ENCODE data around the gene MLH3.
A peak's percentile ranks its signal among the peaks of the same experiment; 100 is the strongest.
"Not testable (repeated sequence)": the region's sequence is repeated elsewhere in the genome, so short reads cannot be mapped to it uniquely, and the experiment has no call there.

Gene MLH3

DNA sequence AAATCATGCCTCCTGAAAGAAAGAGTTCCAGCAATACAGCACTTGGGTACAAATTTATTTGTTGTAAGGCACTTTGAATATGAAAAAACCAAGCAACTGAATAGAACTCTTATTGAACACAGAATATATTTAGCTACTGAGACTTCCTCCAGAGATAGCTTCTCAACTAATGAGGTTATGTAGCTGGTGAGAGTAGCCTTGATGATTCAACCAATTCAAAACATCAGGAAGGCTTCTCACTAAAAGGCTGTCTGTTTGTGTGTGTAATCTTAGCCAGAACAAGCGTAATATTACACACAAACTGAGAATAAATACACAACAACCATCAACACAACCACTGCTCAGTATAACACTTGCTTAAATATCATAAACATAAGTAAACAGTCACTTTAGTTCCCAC lies 28.2 kb downstream of the MLH3 start:
- no peak for DNase-seq

- no peak for DNase-seq
These were observed 28.6 kb downstream of the MLH3 start for GRCh38 chr14:75022655-75023054.

DNA sequence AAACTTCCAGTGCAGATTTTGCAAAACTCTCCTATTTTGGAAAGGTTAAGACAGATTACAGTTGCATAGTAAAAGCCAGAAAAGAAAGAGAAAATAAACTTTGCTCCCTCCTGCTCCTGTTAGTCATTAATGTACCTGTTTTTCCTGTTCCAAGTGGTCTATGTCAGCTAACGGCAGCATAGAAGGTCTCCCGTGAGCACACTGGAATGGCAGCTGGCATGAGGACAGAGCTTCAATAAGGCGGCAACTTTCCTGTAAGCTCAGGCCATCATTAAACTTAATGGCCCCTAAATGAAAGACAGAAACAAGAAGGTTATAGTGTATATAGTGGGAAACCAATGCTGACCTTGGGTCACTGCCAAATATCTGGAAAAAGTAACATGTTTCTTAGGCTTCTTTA lies 32.6 kb downstream of the MLH3 start:
- no peak for DNase-seq

GRCh38 chr14:75016815-75017214 lies 34.5 kb downstream of the MLH3 start:
- DNase-seq, result no peak

GRCh38 chr14:75015496-75015895 lies 35.8 kb downstream of the MLH3 start:
- DNase-seq, result no peak

- DNase-seq, result no peak
These were observed 38.0 kb downstream of the MLH3 start for GRCh38 chr14:75013290-75013689.

GRCh38 chr14:75011356-75011994 lies 39.8 kb downstream of the MLH3 start:
- no peak for DNase-seq

DNA sequence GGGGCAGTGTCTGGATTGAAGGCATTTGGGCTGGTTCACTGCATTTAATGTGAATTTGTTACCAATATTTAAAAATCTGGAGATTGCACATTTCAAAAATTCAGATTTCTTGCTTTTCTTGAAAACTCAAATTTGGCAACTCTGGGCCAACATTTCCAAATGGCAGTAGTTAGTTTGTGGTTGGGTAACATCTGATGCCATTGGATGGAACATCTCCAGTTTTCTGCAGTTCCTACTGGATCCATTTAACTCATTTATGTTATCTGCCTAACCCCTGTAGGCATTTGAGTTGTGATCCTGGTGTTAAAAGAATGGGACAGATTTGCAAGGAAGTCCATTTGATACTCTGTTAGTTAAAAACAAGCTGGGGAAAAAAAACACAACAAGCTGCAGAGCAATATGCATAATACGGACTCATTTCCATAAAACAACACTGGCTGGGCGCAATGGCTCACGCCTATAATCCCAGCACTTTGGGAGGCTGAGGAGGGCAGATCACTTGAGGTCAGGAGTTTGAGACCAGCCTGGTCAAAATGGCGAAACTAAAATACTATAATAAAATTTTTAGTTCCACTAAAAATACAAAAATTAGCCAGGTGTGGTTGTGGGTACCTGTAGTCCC lies 40.7 kb downstream of the MLH3 start:
- DNase-seq, result no peak

GRCh38 chr14:75009176-75009575 lies 42.1 kb downstream of the MLH3 start:
- no peak for DNase-seq

- no peak for DNase-seq
These were observed 45.9 kb downstream of the MLH3 start for GRCh38 chr14:75005357-75005756.

DNA sequence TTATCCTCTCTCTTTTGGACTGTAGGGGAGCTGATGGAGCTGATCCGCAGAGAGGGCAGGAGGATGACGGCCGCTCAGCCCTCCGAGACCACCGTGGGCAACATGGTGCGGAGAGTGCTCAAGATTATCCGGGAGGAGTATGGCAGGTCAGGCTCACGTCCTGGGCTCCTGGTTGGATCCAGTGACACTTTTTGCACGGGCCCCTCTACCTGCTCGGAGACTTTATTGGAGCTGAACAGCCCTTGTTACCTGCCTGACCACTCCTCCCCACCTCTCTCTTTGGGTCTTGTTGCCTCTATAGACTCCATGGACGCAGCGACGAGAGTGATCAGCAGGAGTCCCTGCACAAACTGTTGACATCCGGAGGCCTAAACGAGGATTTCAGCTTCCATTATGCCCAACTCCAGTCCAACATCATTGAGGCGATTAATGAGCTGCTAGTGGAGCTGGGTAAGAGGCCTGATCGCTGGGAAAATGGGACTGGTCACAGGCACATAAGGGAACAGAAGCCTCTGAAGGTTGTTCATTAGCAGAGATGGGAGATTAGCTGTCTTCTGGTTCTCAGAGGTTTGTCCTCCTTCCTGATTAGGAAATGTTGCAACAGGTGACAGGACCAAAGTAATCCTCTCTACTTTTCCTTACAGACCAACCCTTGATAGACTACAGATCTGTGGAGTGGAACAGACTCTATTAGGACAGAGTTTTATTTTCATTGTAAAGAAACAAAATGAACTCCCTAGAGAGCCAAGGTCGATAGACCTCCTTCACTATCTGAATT lies 47.8 kb downstream of the MLH3 start:
- DNase-seq, result no peak

- peak; percentile 81 for DNase-seq
These were observed 48.6 kb downstream of the MLH3 start, which contains the start of gene EIF2B2 for GRCh38 chr14:75002392-75003249. Gene EIF2B2, plus strand, starts transcription at chr14:75002921. Its CDS starts 70 bp downstream, at chr14:75002991.

DNA sequence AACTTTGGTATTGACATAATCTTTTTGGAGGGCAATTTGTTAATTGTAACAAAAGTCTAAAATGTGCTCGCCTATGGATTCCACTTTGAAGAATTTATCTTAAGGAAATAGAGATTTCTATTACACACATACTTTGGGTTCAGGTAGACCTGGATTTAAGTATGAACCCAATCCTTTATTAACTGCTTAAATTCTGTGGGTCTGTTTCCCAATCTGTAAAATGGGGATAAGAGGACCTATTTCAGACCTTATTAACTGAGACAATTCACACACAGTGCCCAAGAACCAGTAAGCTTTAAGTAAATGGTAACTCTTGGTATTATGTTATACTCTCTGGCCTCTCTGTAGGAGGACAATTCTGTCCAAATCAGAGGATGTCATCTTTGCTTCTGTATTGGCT lies 49.4 kb downstream of the MLH3 start:
- DNase-seq, result no peak

GRCh38 chr14:75001261-75001660 lies 50.0 kb downstream of the MLH3 start:
- no peak for DNase-seq

DNA sequence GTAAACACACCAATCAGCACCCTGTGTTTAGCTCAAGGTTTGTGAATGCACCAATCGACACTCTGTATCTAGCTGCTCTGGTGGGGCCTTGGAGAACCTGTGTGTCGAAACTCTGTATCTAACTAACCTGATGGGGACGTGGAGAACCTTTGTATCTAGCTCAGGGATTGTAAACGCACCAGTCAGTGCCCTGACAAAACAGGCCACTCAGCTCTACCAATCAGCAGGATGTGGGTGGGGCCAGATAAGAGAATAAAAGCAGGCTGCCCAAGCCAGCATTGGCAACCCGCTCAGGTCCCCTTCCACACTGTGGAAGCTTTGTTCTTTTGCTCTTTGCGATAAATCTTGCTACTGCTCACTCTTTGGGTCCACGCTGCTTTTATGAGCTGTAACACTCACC lies 55.5 kb downstream of the MLH3 start:
- DNase-seq, result not testable (repeated sequence)

- not testable (repeated sequence) for DNase-seq
These were observed 57.1 kb downstream of the MLH3 start for GRCh38 chr14:74994182-74994581.

DNA sequence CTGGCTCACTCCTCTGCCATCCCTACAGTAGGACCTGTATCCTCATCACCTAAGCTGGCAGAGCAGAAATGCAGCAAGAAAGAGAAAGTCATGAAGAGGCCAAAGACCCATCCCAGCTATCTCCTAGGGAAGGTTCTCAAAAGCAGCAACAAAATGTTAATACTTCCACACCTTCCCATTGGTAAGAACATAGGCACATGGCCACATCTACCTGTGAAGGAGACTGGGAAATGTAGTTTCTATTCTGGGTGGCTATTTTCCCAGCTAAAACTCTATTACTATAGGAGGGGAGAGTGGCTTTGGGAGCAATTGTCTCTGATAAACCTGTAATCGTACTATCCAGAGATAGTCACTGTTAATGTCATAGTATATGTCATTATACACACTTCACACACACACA lies 62.3 kb downstream of the MLH3 start:
- no peak for DNase-seq

- no peak for DNase-seq
These were observed 63.1 kb downstream of the MLH3 start for GRCh38 chr14:74988131-74988530.

DNA sequence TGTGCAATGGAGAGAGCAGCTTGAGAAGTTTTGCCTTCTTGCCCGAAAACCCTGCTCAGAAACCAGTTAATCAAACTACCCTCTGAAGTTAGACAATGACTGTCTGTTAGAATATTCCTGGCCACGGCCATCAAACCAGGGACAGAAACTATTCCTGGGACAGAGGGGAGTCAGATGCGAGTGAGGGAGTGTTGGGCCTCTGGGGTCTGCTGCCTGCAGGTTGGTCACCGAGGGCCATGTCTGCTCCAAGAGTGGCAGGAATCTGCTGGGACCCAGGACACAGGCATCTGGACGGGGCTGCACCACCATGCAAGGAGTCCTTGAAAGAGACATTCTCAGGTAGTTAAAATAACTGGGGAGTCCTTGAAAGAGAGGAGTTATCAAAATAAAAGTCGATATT lies 65.5 kb downstream of the MLH3 start:
- DNase-seq, result no peak

DNA sequence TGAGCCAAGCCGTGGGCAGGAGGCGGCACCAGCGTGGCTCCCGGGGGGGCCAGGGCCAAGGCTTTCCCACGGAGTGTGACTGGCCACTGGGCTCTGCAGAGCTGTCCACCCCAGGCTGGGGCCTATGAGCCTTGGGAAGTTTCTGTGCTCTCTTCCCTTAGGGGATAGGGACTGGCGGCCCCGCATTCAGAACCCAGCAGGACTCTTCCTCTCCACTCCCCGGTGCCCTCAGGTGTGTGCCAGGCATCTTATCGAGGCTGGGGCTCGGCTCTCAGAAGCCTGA lies 66.3 kb downstream of the MLH3 start:
- DNase-seq, result no peak

- no peak for DNase-seq
These were observed 66.8 kb downstream of the MLH3 start for GRCh38 chr14:74984236-74985027.

DNA sequence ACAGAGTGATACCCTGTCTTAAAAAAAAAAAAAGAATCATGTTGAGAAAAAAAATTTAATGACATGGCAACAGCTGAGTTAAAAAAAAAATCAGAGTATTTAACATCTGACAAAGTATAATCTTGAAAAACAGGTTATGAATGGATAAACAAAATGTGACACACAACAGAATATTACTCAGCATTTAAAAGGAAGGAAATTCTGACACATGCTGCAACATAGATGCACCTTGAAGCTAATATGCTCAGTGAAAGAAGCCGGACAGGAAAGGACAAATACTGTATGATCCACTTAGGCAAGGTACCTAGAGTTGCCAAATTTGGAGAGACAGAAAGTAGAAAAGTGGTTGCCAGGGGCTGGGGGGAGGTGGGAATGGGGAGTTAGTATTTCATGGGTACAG lies 67.9 kb downstream of the MLH3 start:
- no peak for DNase-seq

DNA sequence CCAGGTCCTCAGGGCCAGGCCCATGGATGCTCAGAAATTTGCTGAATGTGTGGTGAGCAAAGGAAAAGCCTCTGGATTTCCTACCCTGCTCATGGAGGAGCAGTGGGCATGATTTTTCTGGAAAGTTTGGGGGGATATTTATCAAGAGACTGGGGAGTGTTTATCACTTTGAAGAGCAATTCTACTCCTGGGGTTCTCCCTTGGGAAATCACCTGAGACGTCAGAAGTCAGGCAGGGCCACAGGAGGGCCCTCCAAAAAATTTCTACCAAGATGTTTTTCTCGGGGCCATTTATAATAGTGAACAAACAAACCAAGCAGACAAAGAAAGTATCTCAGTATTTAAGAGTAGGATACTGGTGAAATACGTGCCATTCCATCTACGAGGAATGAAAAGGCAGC lies 68.6 kb downstream of the MLH3 start:
- DNase-seq, result no peak

Data from SIG-M5 (cell line).